Upper lobe of left lung (tissue), 4 donors: ENCODE results near the gene BEGAIN.

Experiments
- CTCF ChIP-seq, 6 experiments: fragments of 450-650 bp in 4 of 6; fragments of 200-600 bp in 2 of 6; sonication (generic) in 2 of 6; IDR thresholded peaks; one replicate each; pipeline ENCODE4 v1.5.1; 2016 to 2019; ENCODE audit warnings: antibody characterized with exemption in 6 of 6
- EP300 ChIP-seq, 4 donors: sonication (generic); formaldehyde crosslinking; IDR thresholded peaks; one replicate each; pipeline ENCODE4 v1.5.1; 2017; ENCODE audit warnings: antibody characterized with exemption in 4 of 4, control low read depth in 2 of 4
- POLR2A ChIP-seq, 4 donors: fragments of 450-650 bp; IDR thresholded peaks; one replicate each; pipeline ENCODE4 v1.5.1; 2016 to 2017; ENCODE audit warnings: antibody characterized with exemption in 4 of 4, mild to moderate bottlenecking in 2 of 4
- POLR2AphosphoS5 ChIP-seq, 2 donors: sonication (generic); formaldehyde crosslinking; IDR thresholded peaks; one replicate each; pipeline ENCODE4 v1.5.1; 2017; ENCODE audit warnings: antibody characterized with exemption in 2 of 2

- TF ChIP-seq CTCF (IDR thresholded peaks at IDR 0.05) = no peak
- TF ChIP-seq EP300 (IDR thresholded peaks at IDR 0.05) = no peak
- no peak for TF ChIP-seq POLR2A (IDR thresholded peaks at IDR 0.05)
- TF ChIP-seq POLR2AphosphoS5 (IDR thresholded peaks at IDR 0.05) = no peak
Observed at GRCh38 chr14:100584056-100585031, 2.9 kb downstream of the BEGAIN start.
